ENCODE data around the gene LINGO3. TPM values are rescaled to one million over a fixed set of nuclear protein-coding genes. Genes with fewer than 3 reads are reported as not detected.
A peak's percentile ranks its signal among the peaks of the same experiment; 100 is the strongest.

The LINGO3 gene, protein sequence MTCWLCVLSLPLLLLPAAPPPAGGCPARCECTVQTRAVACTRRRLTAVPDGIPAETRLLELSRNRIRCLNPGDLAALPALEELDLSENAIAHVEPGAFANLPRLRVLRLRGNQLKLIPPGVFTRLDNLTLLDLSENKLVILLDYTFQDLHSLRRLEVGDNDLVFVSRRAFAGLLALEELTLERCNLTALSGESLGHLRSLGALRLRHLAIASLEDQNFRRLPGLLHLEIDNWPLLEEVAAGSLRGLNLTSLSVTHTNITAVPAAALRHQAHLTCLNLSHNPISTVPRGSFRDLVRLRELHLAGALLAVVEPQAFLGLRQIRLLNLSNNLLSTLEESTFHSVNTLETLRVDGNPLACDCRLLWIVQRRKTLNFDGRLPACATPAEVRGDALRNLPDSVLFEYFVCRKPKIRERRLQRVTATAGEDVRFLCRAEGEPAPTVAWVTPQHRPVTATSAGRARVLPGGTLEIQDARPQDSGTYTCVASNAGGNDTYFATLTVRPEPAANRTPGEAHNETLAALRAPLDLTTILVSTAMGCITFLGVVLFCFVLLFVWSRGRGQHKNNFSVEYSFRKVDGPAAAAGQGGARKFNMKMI
- 0.59 to 0.60 TPM (median 0.60 TPM) in 3 replicates for total RNA-seq

DNA sequence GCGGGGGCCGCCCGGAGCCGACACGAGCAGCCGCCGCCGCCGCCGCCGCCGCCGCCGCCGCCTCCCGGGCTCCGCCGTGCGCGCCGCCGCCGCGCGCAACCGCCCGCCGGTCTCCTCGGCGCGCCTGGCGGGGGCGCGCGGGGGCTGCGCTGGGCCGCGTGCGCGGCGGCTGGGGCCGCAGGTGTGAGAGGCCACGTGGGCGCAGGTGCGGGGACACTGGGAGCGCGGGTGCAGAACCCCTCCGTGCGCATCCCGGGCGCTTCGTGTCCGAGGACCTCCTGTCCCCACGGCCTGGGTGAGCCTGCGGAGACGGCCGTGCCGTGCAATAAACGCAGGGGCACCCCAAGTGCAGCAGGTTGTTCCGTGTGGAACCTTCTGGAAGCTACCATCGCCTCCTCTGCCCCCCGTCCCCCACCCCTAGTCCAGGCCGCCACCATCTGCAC, at the start of gene LINGO3:
Gene LINGO3, minus strand, starts transcription at position 41 of the 443 bp plus-strand sequence. CDS start 16,378 bp downstream, outside the sequence.
- peak within 1 kb of the TSS; percentile 57 for H3K4me3 Mint-ChIP-seq
- peaks cover 2% of the 10 kb centered on the region for H3K4me1 Mint-ChIP-seq
- DNase-seq (ENCODE audit: low spot score in 2 of 2, unreplicated experiment in 2 of 2) = no peak
- H3K27me3 Mint-ChIP-seq (ENCODE audit: low read depth) = peaks cover 71% of the 10 kb centered on the region
- H3K9me3 Mint-ChIP-seq = peaks cover 3% of the 10 kb centered on the region
- H3K27ac Mint-ChIP-seq = no peak within 1 kb of the TSS
- no peaks in the 10 kb centered on the region for H3K36me3 Mint-ChIP-seq
- no peak for TF ChIP-seq CTCF (IDR thresholded peaks at IDR 0.05; ENCODE audit: unreplicated experiment)

DNA sequence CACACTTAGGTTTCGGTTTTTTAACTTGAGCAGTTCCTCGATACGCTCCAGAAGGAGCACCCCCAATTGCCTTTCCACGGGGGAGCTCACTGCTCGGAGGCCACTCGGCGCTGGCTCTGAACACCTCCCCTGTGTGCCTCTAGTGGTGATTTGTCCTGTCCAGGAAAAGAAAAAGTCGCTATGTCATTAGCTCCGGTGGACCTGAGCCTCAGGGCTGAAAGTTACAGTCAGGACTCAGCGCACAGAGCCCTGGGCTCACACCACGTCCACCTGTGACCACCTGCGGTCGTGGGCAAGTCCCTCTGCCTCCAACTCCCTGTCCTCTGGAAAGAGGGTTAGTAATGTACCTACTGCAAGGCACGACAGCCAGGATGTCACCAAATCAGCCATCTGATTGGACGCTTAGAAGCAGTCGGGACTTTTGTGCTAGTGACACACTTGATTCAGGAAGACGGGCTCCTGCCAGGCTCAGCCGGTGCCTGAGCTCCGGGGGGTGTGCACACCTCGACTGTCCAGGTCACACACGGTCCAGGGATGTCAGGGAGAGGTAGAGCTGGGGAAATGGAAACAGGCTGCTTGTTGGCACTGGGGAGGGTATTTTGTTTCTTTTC, 48.2 kb upstream of the LINGO3 start:
- Mint-ChIP-seq H3K4me3 (no peak overlapping the region), H3K27me3 (ENCODE audit: low read depth) (peaks cover 20% of the 10 kb centered on the region), H3K36me3 (no peaks in the 10 kb centered on the region), H3K9me3 (no peaks in the 10 kb centered on the region), H3K27ac (no peak overlapping the region), H3K4me1 (peaks cover 5% of the 10 kb centered on the region)
- DNase-seq (ENCODE audit: low spot score in 2 of 2, unreplicated experiment in 2 of 2) = no peak
- no peak for TF ChIP-seq CTCF (IDR thresholded peaks at IDR 0.05; ENCODE audit: unreplicated experiment)

- peaks cover 1% of the 10 kb centered on the region for H3K4me1 Mint-ChIP-seq
- no peaks in the 10 kb centered on the region for H3K36me3 Mint-ChIP-seq
- TF ChIP-seq CTCF (IDR thresholded peaks at IDR 0.05; ENCODE audit: unreplicated experiment) = no peak
- no peaks in the 10 kb centered on the region for H3K9me3 Mint-ChIP-seq
- no peak for DNase-seq (ENCODE audit: low spot score in 2 of 2, unreplicated experiment in 2 of 2)
- H3K4me3 Mint-ChIP-seq = no peak overlapping the region
- H3K27ac Mint-ChIP-seq = no peak overlapping the region
- H3K27me3 Mint-ChIP-seq (ENCODE audit: low read depth) = peaks cover 15% of the 10 kb centered on the region
Observed at GRCh38 chr19:2355168-2356035, 47.4 kb upstream of the LINGO3 start.

GRCh38 chr19:2354670-2355069, 46.7 kb upstream of the LINGO3 start:
- H3K4me3 Mint-ChIP-seq = no peak overlapping the region
- H3K36me3 Mint-ChIP-seq = no peaks in the 10 kb centered on the region
- H3K27ac Mint-ChIP-seq = no peak overlapping the region
- no peaks in the 10 kb centered on the region for H3K9me3 Mint-ChIP-seq
- no peak for TF ChIP-seq CTCF (IDR thresholded peaks at IDR 0.05; ENCODE audit: unreplicated experiment)
- DNase-seq (ENCODE audit: low spot score in 2 of 2, unreplicated experiment in 2 of 2) = no peak
- H3K27me3 Mint-ChIP-seq (ENCODE audit: low read depth) = peaks cover 12% of the 10 kb centered on the region
- no peaks in the 10 kb centered on the region for H3K4me1 Mint-ChIP-seq

DNA sequence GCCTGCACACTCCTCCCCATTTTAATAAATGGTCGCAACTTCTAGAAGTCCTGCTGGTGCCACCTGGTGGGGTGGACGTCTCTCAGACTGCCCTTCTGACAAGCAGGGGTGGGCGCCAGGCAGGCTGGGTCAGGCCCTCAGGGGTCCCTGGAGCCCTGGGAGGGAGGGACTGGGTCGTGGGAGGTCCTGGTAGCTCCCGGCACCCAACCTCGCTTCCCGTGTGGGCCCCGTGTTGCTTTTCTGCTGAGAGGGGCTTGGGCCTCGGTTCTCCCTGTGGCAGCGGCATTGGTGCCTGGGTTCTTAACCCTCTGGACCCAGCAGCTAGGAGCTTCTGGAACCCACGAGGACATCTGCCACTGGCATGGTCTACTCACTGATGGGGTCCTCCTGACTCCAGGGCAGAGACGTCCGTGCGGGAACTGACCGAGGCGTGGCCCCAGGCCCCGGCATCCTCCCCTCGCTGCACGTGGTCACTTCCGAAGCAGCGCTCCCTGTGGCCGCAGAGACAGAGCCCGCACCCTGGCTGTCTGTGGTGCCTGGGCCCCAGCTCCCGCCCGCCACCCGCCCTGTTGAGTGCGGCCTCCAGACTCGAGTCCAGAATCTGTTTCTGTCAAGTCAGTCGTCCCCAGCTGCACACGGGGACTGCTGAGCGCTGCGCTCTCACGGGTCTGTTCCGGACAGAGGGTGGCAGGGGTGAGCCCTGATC, 46.1 kb upstream of the LINGO3 start:
- TF ChIP-seq CTCF (IDR thresholded peaks at IDR 0.05; ENCODE audit: unreplicated experiment) = no peak
- Mint-ChIP-seq H3K36me3 (no peaks in the 10 kb centered on the region), H3K4me3 (no peak overlapping the region), H3K4me1 (no peaks in the 10 kb centered on the region), H3K9me3 (no peaks in the 10 kb centered on the region), H3K27ac (no peak overlapping the region), H3K27me3 (ENCODE audit: low read depth) (peaks cover 6% of the 10 kb centered on the region)
- no peak for DNase-seq (ENCODE audit: low spot score in 2 of 2, unreplicated experiment in 2 of 2)
